Fibroblast of lung (primary cell): ENCODE measurements around the gene FAM170A.

ENCODE experiments used
- CTCF ChIP-seq, 2 donors: IDR thresholded peaks in 1 of 2; conservative IDR thresholded peaks in 1 of 2; 1 replicate in 1 of 2; 2 replicates in 1 of 2; pipeline ENCODE4 v1.5.1; 2011 to 2012; ENCODE audit warnings: low read length in 2 of 2, control low read depth in 1 of 2, inconsistent platforms in 1 of 2, low read depth in 1 of 2, mild to moderate bottlenecking in 1 of 2
- EZH2 ChIP-seq: IDR thresholded peaks from 2 replicates; pipeline ENCODE4 v1.5.1; 2012; ENCODE audit warnings: low read length, control low read depth, mild to moderate bottlenecking; ENCODE audit errors: missing control alignments

- TF ChIP-seq CTCF (conservative IDR thresholded peaks at IDR 0.05 in 1 of 2, IDR thresholded peaks at IDR 0.05 in 1 of 2; ENCODE audit: low read depth in 1 of 2, low read length in 2 of 2) (no peak), EZH2 (no peak)
Measured at GRCh38 chr5:119582987-119583386, 46.4 kb upstream of the FAM170A start.
